Stimulated activated CD4-positive, alpha-beta T cell treated with anti-CD3 and anti-CD28 coated beads, Interleukin-1b, Interleukin-23, amount 100 ng/mL, for 4 hours (primary cell): Measurements from ENCODE around the gene RRP1B.
"Not testable (repeated sequence)": the region's sequence is repeated elsewhere in the genome, so short reads cannot be mapped to it uniquely, and the experiment has no call there.

Source experiments
- DNase-seq, 2 donors: peaks; one replicate each; pipeline ENCODE4 v3.0.0-alpha.2; 2020; ENCODE audit warnings: low read depth in 2 of 2

RRP1B gene

DNA sequence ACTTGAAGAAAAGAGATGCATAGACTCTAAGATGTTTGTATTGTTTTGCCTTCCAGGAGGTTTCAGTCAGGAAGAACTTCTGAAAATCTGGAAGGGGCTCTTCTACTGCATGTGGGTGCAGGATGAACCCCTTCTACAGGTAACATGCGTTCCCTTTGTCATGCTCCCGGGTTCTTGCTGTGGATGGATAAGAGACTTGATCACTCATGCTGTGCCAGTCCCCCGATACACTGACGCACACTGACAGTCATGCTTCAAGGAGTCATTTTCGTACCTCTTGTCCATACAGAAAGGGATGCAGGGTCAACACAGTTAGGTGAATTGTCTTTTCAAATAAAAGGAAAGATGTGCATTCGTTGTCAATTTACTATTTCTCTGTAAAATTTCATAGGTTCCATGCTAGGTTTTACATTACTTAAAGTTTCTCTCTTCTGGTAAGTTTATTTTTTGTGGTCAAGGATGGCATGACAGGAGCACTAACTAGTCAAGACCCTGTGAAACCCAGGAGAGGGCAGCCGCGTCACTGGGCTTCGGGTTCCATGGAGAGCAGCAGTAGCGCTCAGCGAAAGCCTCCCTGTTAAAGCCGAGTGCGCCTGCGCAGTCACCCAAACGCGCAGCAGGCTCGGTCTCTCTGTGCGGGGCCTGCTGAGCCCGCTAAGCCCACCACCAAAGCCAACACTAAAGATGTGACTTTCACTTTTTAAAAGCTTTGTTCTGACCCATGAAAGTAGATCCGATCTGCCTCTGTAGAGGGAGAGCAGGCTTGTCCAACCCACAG, 10.7 kb downstream of the RRP1B start:
- DNase-seq: no peak

DNA sequence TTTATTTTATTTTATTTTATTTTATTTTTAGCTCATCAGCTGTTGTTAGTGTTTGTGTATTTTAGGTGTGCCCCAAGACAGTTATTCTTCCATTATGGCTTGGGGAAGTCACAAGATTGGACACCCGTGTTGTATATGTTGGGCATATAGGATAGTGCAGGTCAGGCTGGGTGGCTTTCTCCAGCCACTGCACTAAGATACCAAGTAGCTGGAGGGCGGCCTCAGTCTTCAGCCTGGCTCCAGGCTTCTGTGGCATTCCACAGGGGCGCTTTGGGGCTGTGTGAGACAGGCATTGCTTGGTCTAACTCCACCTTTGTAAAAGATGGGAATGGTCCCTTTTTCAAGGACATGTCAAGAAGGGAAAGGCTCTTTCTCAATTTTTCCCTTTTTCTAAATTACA, 16.5 kb downstream of the RRP1B start:
- no peak for DNase-seq

GRCh38 chr21:43676391-43676790, 17.0 kb downstream of the RRP1B start:
- DNase-seq: no peak

DNA sequence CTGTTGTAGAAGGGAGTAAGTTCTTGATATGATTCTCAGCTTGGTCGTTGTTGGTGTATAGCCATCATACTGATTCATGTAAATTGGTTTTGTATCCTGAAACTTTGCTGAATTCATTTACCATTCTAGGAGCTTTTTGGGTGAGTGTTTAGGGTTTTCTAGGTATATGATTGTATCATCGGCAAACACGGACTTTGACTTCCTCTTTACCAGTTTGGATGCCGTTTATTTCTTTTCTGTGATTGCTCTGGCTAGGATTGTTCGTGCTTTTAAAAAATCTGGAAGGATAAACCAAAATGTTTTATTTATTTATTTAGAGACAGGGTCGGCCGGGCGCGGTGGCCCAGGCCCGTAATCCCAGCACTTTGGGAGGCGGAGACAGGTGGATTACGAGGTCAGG, 20.6 kb downstream of the RRP1B start:
- DNase-seq: no peak

GRCh38 chr21:43680421-43680820, 21.1 kb downstream of the RRP1B start:
- not testable (repeated sequence) for DNase-seq

- no peak for DNase-seq
Observed at GRCh38 chr21:43681650-43682049, 22.3 kb downstream of the RRP1B start.

- DNase-seq: no peak
Observed at GRCh38 chr21:43684424-43684823, 25.1 kb downstream of the RRP1B start.

DNA sequence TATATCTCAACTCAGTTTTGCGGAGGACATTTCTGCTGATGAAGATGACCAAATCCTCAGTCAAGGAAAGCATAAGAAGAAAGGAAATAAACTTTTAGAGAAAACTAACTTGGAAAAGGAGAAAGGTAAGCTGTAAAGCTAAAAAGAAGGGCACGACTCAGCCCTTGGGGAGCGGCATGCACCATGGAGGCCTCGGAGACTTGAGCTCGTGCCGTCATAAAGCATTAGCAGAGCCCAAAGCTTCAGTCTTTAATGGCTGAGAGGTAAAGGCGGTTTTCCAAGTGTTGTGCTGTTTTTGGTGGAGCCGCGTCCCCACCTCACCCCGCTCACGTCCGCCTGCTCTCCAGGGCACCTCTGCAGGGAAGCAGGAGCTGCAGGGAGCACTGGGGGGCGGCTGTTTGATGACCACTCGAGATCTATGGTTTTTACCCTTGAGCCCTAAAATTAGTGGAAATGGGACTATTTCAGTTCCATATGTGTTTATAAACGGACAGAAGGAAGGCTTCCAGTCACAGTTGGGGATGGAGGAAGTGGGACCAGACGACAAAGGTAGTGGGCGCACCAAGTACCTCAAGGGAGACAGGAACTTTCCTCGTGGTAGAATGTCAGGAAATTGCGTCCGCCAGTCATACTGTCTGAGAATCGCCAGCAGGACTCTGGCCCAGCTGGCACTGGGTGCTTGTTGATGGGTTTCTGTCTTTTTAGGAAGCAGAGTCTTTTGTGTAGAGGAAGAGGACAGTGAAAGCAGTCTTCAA, 27.6 kb downstream of the RRP1B start:
- DNase-seq: no peak

GRCh38 chr21:43687566-43688399, 28.4 kb downstream of the RRP1B start:
- no peak for DNase-seq

GRCh38 chr21:43688906-43689305, 29.5 kb downstream of the RRP1B start:
- no peak for DNase-seq

DNA sequence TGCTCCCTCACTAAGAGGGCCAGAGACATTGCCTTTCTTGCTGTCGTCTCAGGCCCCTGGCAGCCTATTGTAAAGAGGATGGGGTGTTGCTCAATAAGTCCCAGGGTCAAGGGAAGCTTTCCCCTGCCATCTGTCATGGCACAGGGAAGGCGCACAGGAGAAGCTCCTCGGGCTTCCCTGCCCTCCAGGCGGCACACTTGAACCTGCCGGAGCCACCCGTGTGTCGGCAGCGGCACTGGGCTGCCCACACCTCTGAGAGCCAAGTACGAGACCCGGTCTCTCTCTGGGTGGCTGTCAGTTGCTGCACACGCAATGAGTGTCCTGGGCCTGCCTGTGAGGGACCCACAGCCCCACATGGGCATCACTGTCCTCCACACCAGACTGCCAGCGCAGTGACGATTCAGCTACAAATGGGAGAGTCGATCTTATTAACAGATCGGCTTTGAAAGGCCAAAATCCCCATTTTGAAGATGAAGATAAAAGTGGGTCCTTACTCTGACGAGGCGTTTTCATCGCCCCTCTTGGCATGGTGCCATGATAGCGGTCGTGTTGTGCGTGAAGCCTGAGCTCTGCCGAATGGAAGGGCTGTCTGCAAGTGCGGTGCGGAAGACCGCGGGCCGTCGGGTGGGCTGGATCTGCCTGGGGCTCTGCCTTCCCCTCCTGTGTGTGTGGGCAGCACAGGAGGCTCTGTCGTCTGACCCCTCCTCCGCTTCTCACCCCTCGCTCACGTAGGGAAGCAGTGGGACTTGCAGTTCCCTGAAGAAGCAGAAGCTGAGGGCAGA, 30.4 kb downstream of the RRP1B start:
- no peak for DNase-seq

DNA sequence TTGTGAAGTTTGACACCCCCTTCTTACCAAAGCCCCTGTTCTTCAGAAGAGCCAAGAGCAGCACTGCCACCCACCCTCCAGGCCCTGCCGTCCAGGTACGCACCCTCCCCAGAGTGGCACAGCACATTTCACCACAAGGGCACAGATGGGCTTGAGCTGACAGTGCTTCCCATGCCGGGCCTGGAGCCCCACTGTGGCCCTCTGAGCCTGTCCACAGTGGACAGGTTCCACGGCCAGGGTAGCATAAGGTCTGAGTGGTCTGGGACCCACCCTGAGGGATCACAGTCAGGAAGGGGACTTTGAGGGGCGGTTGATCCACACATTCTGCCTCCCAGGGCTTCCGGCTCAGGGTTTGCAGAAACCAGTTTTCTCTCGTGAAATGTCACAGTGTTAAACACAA, 31.0 kb downstream of the RRP1B start:
- DNase-seq: no peak

DNA sequence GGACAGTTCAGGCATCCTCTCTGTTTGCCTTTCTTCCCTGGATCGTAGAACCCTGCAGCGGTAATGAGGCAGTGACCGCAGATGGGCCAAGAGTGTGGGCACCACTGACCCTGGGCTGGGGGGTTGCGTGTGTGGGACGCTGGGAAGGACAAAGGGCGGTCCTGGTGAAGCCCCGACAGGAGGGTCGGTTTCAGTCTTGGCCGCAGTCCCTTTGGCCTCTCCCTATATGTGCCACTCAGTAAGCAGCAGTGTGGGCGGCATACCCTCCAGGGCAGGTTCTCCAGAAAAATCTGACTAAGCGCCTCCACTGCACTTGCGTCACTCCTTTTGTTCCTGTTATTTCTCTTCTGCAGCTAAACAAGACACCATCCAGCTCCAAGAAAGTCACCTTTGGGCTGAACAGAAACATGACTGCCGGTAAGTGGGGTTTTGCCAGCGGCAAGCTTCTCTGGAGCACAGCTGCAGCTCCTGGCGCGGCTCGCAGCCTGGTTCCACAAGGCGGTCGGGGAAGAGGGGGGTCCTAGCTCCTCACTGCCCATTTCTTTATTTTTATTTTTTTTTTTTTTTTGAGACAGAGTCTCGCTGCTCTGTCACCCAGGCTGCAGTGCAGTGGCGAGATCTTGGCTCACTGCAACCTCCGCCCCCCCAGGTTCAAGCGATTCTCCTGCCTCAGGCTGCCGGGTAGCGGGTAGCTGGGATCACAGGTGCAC, 31.9 kb downstream of the RRP1B start:
- DNase-seq: no peak

DNA sequence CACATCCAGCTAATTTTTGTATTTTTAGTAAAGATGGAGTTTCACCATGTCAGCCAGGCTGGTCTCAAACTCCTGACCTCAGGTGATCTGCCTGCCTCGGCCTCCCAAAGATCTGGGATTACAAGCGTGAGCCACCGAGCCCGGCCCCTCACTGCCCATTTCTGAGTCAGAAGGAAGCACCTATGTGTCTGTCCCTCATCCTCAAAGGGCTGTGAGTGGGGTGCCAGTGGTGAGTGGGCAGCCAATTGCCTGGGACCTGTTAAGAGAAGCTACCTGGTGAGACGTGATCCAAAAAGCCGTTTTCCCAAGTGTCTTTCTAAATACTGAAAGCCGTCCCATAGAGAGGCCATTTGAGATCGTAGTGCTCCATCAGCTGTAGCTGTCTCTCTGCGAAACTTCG, 32.4 kb downstream of the RRP1B start:
- no peak for DNase-seq

- DNase-seq: no peak
Observed at GRCh38 chr21:43692949-43693348, 33.6 kb downstream of the RRP1B start.

DNA sequence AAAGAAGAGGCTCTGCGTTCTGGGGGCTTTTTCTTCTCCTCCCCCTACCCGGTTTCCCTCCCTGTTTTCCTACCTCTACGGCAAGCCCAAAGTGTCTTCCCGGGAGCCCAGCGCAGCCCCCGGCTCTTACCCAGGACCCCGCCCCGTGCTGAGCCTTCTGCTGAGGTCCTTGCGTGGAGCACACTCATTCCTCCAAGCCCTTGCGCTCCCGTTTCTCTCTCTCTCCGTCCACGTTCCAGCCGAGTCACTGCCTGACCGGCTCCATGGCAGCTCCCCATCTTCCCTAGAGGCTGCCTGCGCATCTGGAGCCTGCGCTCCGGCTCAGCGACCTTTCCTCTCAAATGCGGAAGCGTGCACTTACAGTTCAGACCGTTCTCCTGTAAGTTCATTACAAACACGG, 34.6 kb downstream of the RRP1B start:
- DNase-seq: no peak

- no peak for DNase-seq
Observed at GRCh38 chr21:43694437-43695079, 35.2 kb downstream of the RRP1B start.

DNA sequence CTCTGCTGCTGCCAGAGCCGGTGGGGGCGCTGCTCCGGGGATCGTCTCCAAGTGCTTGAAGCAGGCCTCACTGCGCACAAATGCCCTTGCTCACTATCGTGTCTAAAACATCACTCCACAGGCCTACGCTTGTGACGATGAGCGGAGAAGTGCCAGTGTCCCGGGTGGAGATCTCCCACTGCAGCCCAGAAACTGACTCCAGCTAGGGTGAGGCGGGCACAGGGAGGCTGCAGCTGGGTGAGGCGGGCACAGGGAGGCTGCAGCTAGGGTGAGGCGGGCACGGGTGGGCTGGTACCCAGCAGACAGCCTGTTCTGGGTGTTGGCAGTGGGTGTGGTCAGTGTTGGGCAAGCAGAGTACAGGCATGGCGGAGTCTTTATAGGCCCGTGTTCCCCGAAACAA, 36.9 kb downstream of the RRP1B start:
- no peak for DNase-seq

GRCh38 chr21:43697758-43698643, 38.6 kb downstream of the RRP1B start:
- DNase-seq: no peak

DNA sequence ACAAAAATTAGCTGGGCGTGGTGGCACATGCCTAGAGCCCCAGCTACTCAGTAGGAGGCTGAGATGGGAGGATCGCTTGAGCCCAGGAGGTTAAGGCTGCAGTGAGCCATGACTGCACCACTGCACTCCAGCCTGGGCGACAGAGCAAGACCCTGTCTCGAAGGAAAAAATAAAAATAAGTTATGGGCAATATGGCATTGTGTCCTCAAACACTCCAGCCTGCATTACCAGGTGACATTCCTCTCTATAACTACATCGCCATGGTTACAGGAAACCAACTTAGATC, 40.1 kb downstream of the RRP1B start:
- not testable (repeated sequence) for DNase-seq
